ENCODE results near the gene FRS3.

DNA sequence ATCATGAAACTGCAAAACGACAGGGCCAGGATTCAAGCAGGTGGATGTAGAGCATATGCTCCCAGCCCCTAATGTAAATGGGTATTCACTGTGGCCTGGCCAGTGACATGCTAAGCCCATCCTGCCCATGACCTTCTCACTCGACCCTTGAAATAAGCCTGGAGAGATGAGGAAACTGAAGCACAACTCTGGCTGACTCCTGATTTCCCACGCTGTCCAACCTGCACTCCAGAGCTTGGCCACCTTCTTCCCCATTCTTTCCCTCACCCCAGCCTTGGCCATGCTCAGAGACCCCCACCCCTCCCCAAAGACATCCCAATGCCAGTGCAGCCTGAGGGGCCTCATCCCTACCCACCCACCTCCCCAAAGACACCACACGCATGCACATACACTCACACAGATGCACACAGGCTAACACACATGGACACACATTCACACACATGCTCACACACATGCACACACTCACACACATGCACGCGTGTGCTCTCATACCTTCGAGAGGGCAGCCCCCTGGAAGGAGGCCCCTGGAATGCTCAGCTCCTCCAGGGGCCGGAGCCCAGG is 56.7 kb downstream of the FRS3 start:
- TF ChIP-seq, protein P1, sequence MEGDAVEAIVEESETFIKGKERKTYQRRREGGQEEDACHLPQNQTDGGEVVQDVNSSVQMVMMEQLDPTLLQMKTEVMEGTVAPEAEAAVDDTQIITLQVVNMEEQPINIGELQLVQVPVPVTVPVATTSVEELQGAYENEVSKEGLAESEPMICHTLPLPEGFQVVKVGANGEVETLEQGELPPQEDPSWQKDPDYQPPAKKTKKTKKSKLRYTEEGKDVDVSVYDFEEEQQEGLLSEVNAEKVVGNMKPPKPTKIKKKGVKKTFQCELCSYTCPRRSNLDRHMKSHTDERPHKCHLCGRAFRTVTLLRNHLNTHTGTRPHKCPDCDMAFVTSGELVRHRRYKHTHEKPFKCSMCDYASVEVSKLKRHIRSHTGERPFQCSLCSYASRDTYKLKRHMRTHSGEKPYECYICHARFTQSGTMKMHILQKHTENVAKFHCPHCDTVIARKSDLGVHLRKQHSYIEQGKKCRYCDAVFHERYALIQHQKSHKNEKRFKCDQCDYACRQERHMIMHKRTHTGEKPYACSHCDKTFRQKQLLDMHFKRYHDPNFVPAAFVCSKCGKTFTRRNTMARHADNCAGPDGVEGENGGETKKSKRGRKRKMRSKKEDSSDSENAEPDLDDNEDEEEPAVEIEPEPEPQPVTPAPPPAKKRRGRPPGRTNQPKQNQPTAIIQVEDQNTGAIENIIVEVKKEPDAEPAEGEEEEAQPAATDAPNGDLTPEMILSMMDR (IDR thresholded peaks at IDR 0.05) = no peak
- TF ChIP-seq POLR2A (IDR thresholded peaks at IDR 0.05) = no peak
